HL-60 (cell line): ENCODE measurements around the gene ZBTB40.

Source experiments
- DNase-seq, 2 experiments: peaks; one replicate each; pipeline ENCODE4 v3.0.0-alpha.2; 2010 to 2020; ENCODE audit warnings: low read depth in 1 of 2, low spot score in 1 of 2
- H3K27ac ChIP-seq: fragments of 250-450 bp; sonication (Bioruptor Pico); replicated peaks from 2 replicates; pipeline ENCODE4 v1.5.1; 2020; ENCODE audit warnings: mild to moderate bottlenecking, moderate library complexity
- H3K27me3 ChIP-seq: fragments of 250-450 bp; sonication (Bioruptor Pico); 2 replicates; pipeline ENCODE4 v1.5.1; 2021; ENCODE audit warnings: mild to moderate bottlenecking, moderate library complexity; ENCODE audit not compliant: insufficient read depth, poor library complexity, severe bottlenecking
- H3K4me3 ChIP-seq: replicated peaks from 2 replicates; pipeline ENCODE4 v1.5.1; 2011; ENCODE audit warnings: mild to moderate bottlenecking, control low read depth, low read length; ENCODE audit not compliant: insufficient read depth
- GABPA ChIP-seq: IDR thresholded peaks from 2 replicates; pipeline ENCODE4 v1.6.1; 2012; ENCODE audit warnings: low read depth
- POLR2AphosphoS5 ChIP-seq: IDR thresholded peaks from 2 replicates; pipeline ENCODE4 v1.6.1; 2012; ENCODE audit warnings: low read depth
- SPI1 ChIP-seq: IDR thresholded peaks from 2 replicates; pipeline ENCODE4 v1.6.1; 2012; ENCODE audit warnings: low read depth, mild to moderate bottlenecking, borderline replicate concordance
- TF ChIP-seq, protein P1 (sequence below): IDR thresholded peaks from 2 replicates; pipeline ENCODE4 v1.6.1; 2012; ENCODE audit warnings: low read depth; ENCODE audit not compliant: insufficient replicate concordance
- TF ChIP-seq, protein P2 (sequence below): IDR thresholded peaks from one replicate; pipeline ENCODE4 v1.5.1; 2011; ENCODE audit warnings: low read length, control low read depth, inconsistent platforms; ENCODE audit not compliant: insufficient read depth

ZBTB40 gene

GRCh38 chr1:22550021-22550420, 98.4 kb downstream of the ZBTB40 start:
- peaks cover 27% of the 10 kb centered on the region for H3K27me3 ChIP-seq
- H3K4me3 ChIP-seq = no peak overlapping the region
- no peak overlapping the region for H3K27ac ChIP-seq
- TF ChIP-seq, protein P1, sequence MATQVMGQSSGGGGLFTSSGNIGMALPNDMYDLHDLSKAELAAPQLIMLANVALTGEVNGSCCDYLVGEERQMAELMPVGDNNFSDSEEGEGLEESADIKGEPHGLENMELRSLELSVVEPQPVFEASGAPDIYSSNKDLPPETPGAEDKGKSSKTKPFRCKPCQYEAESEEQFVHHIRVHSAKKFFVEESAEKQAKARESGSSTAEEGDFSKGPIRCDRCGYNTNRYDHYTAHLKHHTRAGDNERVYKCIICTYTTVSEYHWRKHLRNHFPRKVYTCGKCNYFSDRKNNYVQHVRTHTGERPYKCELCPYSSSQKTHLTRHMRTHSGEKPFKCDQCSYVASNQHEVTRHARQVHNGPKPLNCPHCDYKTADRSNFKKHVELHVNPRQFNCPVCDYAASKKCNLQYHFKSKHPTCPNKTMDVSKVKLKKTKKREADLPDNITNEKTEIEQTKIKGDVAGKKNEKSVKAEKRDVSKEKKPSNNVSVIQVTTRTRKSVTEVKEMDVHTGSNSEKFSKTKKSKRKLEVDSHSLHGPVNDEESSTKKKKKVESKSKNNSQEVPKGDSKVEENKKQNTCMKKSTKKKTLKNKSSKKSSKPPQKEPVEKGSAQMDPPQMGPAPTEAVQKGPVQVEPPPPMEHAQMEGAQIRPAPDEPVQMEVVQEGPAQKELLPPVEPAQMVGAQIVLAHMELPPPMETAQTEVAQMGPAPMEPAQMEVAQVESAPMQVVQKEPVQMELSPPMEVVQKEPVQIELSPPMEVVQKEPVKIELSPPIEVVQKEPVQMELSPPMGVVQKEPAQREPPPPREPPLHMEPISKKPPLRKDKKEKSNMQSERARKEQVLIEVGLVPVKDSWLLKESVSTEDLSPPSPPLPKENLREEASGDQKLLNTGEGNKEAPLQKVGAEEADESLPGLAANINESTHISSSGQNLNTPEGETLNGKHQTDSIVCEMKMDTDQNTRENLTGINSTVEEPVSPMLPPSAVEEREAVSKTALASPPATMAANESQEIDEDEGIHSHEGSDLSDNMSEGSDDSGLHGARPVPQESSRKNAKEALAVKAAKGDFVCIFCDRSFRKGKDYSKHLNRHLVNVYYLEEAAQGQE = no peak
- TF ChIP-seq, protein P2, sequence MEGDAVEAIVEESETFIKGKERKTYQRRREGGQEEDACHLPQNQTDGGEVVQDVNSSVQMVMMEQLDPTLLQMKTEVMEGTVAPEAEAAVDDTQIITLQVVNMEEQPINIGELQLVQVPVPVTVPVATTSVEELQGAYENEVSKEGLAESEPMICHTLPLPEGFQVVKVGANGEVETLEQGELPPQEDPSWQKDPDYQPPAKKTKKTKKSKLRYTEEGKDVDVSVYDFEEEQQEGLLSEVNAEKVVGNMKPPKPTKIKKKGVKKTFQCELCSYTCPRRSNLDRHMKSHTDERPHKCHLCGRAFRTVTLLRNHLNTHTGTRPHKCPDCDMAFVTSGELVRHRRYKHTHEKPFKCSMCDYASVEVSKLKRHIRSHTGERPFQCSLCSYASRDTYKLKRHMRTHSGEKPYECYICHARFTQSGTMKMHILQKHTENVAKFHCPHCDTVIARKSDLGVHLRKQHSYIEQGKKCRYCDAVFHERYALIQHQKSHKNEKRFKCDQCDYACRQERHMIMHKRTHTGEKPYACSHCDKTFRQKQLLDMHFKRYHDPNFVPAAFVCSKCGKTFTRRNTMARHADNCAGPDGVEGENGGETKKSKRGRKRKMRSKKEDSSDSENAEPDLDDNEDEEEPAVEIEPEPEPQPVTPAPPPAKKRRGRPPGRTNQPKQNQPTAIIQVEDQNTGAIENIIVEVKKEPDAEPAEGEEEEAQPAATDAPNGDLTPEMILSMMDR = no peak
- TF ChIP-seq POLR2AphosphoS5 = no peak
- no peak for TF ChIP-seq GABPA
- no peak for TF ChIP-seq SPI1
- no peak for DNase-seq

DNA sequence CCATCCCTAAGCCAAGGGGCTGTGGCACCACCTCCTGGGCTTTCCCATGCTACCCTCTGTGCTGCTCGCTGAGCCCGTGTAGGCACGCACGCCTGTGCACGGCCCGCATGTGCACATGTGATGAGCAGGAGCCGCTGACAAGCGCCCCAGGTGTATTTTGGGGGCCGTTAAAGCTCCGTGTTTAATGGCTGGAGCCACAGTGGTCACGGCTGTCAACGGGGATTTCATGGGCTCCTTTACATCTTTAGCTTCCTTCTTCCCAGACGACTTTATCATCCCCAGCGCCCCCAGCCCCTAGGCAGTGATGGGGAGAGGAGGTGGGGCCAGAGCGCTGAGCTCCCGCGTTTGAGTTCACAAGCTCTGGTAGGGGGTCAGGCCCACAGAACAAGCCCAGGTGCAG, 99.9 kb downstream of the ZBTB40 start:
- no peak for DNase-seq
- TF ChIP-seq POLR2AphosphoS5 (no peak), SPI1 (no peak), GABPA (no peak)
- TF ChIP-seq, protein P1 = no peak
- TF ChIP-seq, protein P2 = no peak
- Histone ChIP-seq H3K27ac (no peak overlapping the region), H3K4me3 (no peak overlapping the region), H3K27me3 (peaks cover 34% of the 10 kb centered on the region)

DNA sequence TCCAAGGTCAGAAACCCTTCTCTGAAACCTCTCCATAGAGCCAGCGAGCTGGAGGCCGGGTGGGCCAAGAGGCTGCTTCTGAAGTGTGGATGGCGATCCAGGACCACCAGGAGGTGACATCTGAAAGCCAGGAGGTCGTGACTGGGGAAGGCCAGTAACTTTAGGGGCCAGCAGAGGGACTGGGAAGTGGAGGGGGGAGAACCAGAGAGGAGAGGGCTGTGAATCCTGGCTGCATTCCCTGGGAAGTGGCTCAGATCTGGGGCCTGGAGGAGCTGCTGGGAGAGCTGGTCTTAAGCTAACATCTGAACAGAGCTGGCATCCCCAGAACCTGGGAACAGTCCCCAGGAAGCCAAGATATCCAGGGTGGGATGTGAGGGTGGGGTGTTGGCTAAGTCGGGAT, 100.4 kb downstream of the ZBTB40 start:
- H3K27me3 ChIP-seq = peaks cover 34% of the 10 kb centered on the region
- H3K4me3 ChIP-seq = no peak overlapping the region

More for the DNA sequence above, 100.4 kb downstream of the ZBTB40 start:
- H3K27ac ChIP-seq = no peak overlapping the region
- no peak for DNase-seq
- TF ChIP-seq, protein P1 = no peak
- TF ChIP-seq SPI1 (no peak), POLR2AphosphoS5 (no peak)
